ENCODE data around the gene KCNJ18.
"Not testable (repeated sequence)": the region's sequence is repeated elsewhere in the genome, so short reads cannot be mapped to it uniquely, and the experiment has no call there.

- TF ChIP-seq CTCF (IDR thresholded peaks at IDR 0.05; ENCODE audit: low read length); EZH2 (IDR thresholded peaks at IDR 0.05; ENCODE audit: borderline replicate concordance, low read length): not testable (repeated sequence)
Observed at GRCh38 chr17:21714676-21715075, 22.4 kb downstream of the KCNJ18 start.

All from OCI-LY1 (cell line).